Gastrocnemius medialis (tissue), 4 donors: Measurements from ENCODE around the gene DOCK8. TPM values are rescaled to one million over a fixed set of nuclear protein-coding genes. Genes with fewer than 3 reads are reported as not detected.

Experiments used
- ATAC-seq, 2 donors: fragments of 150-250 bp; one replicate each; pipeline ENCODE4 v1.9.1; 2016
- DNase-seq, 2 donors: peaks; one replicate each; pipeline ENCODE4 v3.0.0-alpha.2; 2019
- H3K27ac ChIP-seq, 4 donors: fragments of 200-600 bp; sonication (generic); 1 replicate in 1 of 4; 2 replicates in 3 of 4; pipeline ENCODE4 v1.5.1; 2016 to 2018; ENCODE audit warnings: mild to moderate bottlenecking in 2 of 4, moderate library complexity in 1 of 4
- H3K27me3 ChIP-seq, 3 donors: fragments of 200-600 bp; sonication (generic) in 2 of 3; 1 replicate in 1 of 3; 2 replicates in 2 of 3; pipeline versions ENCODE4 v1.5.1 to v1.6.0; 2016 to 2019; ENCODE audit warnings: mild to moderate bottlenecking in 1 of 3, moderate library complexity in 1 of 3
- H3K36me3 ChIP-seq, 2 donors: fragments of 200-600 bp; sonication (generic) in 1 of 2; one replicate each; pipeline ENCODE4 v1.5.1; 2017 to 2018
- H3K4me1 ChIP-seq, 2 donors: fragments of 200-600 bp; sonication (generic) in 1 of 2; one replicate each; pipeline ENCODE4 v1.5.1; 2016 to 2017; ENCODE audit warnings: mild to moderate bottlenecking in 2 of 2
- H3K4me3 ChIP-seq, 4 donors: fragments of 200-600 bp; sonication (generic) in 3 of 4; 1 replicate in 1 of 4; 2 replicates in 3 of 4; pipeline ENCODE4 v1.5.1; 2016 to 2019; ENCODE audit warnings: mild to moderate bottlenecking in 2 of 4
- H3K9me3 ChIP-seq, 3 donors: fragments of 200-600 bp; sonication (generic) in 2 of 3; 1 replicate in 1 of 3; 2 replicates in 2 of 3; pipeline ENCODE4 v1.5.1; 2016 to 2019
- POLR2A ChIP-seq, 2 donors: fragments of 450-650 bp; IDR thresholded peaks; one replicate each; pipeline ENCODE4 v1.6.1; 2017; ENCODE audit warnings: antibody characterized with exemption in 2 of 2, mild to moderate bottlenecking in 2 of 2, moderate library complexity in 2 of 2
- in situ Hi-C, 4 donors: fragments of 200-750 bp; cut with MboI; loops; one replicate each; pipeline versions ENCODE4 v1.15.0 to v1.8.0; 2017; ENCODE audit warnings: low sequenced_read_pairs in 4 of 4
- intact Hi-C: fragments of 100-400 bp; cut with DNase I; formaldehyde crosslinking; loops from one replicate; pipeline ENCODE4 v1.15.1; 2023; ENCODE audit warnings: low total_unique reads
- total RNA-seq, 4 donors: library from RNA; depleted of rRNA; stranded (reverse); fragments of >200 nt; gene quantifications; one replicate each; pipeline versions ENCODE4 v1.1.0 to v1.2.3, GENCODE V29; 2016
- TF ChIP-seq, protein P1 (sequence below), 5 experiments: fragments of 450-650 bp in 3 of 5; fragments of 200-600 bp in 2 of 5; sonication (generic) in 2 of 5; IDR thresholded peaks in 4 of 5; conservative IDR thresholded peaks in 1 of 5; 1 replicate in 4 of 5; 2 replicates in 1 of 5; pipeline ENCODE4 v1.5.1; 2016 to 2019; ENCODE audit warnings: antibody characterized with exemption in 5 of 5, mild to moderate bottlenecking in 3 of 5, moderate library complexity in 3 of 5

DOCK8 gene
- total RNA-seq, 4 donors from 2014 or later, result 0.80 to 2.8 (median 2.0) TPM

DNA sequence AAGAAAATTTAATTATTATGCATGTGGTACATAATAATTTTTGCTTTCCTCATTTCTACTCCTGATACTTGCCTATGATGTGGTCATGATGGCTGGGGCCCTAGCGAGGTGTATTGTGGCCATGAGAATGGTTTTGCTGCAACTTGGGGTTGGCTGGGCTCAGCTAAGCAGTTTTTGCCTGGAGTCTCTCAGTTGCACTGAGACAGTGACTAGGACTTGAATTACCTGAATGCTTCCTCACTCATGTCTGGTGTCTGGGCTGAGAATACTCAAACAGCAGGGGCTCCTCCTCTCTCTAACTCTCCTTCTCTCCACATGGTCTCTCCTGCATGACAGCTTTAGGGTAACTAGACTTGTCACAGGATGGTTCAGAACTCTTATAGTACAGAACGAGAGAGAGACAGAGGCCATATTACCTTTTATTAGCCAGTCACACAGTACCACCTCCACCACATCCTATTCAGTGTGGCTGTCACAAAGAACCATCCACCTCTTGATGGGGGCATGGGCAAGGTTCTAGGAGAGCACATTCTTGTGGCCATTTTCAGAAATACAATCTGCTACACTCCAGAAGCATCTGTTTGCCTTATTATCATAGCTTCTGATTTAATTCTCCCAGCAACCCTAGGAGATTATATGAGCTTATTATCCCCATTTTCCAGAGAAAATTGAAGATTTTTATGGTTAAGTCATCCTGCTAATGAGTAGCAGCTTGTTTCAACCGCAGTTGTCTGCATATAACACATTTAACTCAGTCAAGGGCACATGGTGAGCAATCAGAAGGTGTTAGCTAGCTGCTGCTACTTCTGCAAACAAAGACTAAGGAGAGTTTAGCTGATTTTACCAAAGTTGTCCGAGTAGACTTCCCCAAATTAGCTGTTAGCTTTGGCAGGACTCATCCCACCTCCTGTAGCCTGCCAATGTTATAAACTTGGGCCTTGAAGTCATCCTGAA lies 245.1 kb downstream of the DOCK8 start:
- no peak overlapping the region for H3K27ac ChIP-seq
- ATAC-seq (no peak), DNase-seq (no peak)
- TF ChIP-seq, protein P1, sequence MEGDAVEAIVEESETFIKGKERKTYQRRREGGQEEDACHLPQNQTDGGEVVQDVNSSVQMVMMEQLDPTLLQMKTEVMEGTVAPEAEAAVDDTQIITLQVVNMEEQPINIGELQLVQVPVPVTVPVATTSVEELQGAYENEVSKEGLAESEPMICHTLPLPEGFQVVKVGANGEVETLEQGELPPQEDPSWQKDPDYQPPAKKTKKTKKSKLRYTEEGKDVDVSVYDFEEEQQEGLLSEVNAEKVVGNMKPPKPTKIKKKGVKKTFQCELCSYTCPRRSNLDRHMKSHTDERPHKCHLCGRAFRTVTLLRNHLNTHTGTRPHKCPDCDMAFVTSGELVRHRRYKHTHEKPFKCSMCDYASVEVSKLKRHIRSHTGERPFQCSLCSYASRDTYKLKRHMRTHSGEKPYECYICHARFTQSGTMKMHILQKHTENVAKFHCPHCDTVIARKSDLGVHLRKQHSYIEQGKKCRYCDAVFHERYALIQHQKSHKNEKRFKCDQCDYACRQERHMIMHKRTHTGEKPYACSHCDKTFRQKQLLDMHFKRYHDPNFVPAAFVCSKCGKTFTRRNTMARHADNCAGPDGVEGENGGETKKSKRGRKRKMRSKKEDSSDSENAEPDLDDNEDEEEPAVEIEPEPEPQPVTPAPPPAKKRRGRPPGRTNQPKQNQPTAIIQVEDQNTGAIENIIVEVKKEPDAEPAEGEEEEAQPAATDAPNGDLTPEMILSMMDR (IDR thresholded peaks at IDR 0.05 in 4 of 5, conservative IDR thresholded peaks at IDR 0.05 in 1 of 5), result no peak
- no peak for TF ChIP-seq POLR2A (IDR thresholded peaks at IDR 0.05)
- in situ Hi-C loops (no loop called here), intact Hi-C loops (no loop called here)
- no peaks in the 10 kb centered on the region for H3K4me1 ChIP-seq
- H3K4me3 ChIP-seq, result no peak overlapping the region
- no peaks in the 10 kb centered on the region for H3K36me3 ChIP-seq
- H3K9me3 ChIP-seq, result no peaks in the 10 kb centered on the region
- H3K27me3 ChIP-seq, result no peaks in the 10 kb centered on the region

- H3K36me3 ChIP-seq, result no peaks in the 10 kb centered on the region
- TF ChIP-seq POLR2A (IDR thresholded peaks at IDR 0.05), result no peak
- TF ChIP-seq, protein P1 (IDR thresholded peaks at IDR 0.05 in 4 of 5, conservative IDR thresholded peaks at IDR 0.05 in 1 of 5), result no peak
- intact Hi-C loops (no loop called here), in situ Hi-C loops (no loop called here)
- no peaks in the 10 kb centered on the region for H3K4me1 ChIP-seq
- no peak overlapping the region for H3K4me3 ChIP-seq
- H3K9me3 ChIP-seq, result no peaks in the 10 kb centered on the region
- no peak overlapping the region for H3K27ac ChIP-seq
- DNase-seq, result no peak
- H3K27me3 ChIP-seq, result no peaks in the 10 kb centered on the region
- no peak for ATAC-seq
Measured at GRCh38 chr9:462121-462520, 247.5 kb downstream of the DOCK8 start.

DNA sequence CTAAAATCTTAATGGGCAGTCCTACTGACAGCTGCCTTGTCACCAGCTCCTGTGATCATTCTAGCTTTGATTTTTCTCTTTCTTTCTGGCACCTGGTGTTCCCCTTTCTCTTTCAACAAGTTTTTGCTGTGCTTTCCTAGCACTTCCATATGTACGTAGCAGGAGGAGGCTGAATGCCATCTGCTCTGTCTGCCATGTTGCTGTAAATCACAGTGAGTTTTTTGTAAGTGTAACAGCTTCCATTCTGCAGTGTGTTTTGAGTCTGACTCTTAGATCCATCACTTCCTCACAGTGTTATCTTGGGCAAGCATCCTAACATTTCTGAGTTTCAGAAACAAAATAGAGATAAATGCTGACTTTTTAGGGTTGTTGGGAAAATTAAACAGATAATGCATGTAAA lies 247.9 kb downstream of the DOCK8 start:
- TF ChIP-seq, protein P1 (IDR thresholded peaks at IDR 0.05 in 4 of 5, conservative IDR thresholded peaks at IDR 0.05 in 1 of 5), result no peak
- no peak for TF ChIP-seq POLR2A (IDR thresholded peaks at IDR 0.05)
- no peaks in the 10 kb centered on the region for H3K36me3 ChIP-seq
- in situ Hi-C loops, result no loop called here
- no peak overlapping the region for H3K4me3 ChIP-seq
- H3K4me1 ChIP-seq, result no peaks in the 10 kb centered on the region
- ATAC-seq, result no peak
- DNase-seq, result no peak
- no peaks in the 10 kb centered on the region for H3K9me3 ChIP-seq
- H3K27ac ChIP-seq, result no peak overlapping the region
- intact Hi-C loops, result no loop called here
- H3K27me3 ChIP-seq, result no peaks in the 10 kb centered on the region

DNA sequence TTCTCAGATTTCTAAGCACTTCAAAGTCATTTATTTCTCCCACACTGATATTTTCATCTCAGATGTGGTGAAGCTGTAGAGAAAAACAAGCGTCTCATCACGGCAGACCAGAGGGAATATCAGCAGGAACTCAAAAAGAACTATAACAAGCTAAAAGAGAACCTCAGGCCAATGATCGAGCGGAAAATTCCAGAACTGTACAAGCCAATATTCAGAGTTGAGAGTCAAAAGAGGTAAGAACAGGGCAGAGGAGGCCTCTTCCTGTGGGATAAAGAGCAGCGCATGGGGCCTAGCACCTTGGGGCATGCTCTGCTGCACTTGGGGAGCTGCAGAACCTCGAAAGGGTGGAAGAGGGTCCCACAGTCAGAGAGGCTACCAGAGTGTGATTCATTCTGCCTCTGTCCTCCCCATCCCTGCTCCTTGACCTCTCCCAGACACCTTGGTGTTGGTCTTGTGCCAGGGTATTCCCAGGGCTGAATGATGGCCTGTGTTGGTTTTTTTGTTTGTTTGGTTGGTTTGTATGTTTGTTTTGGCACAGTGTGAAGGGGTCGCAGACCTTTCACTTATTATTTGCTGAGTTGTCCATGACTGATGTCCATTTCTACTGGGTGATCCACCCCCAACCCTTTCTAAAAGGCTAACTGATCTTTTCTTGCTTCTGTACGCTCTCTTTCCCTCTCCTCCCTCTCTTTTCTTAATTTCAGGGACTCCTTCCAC lies 248.9 kb downstream of the DOCK8 start:
- ATAC-seq (no peak), DNase-seq (no peak)
- Histone ChIP-seq H3K4me1 (peaks cover 3 to 4% of the 10 kb centered on the region in 2 donors), H3K27me3 (no peaks in the 10 kb centered on the region), H3K9me3 (no peaks in the 10 kb centered on the region), H3K4me3 (no peak overlapping the region), H3K36me3 (no peaks in the 10 kb centered on the region), H3K27ac (no peak overlapping the region)
- TF ChIP-seq, protein P1 (IDR thresholded peaks at IDR 0.05 in 4 of 5, conservative IDR thresholded peaks at IDR 0.05 in 1 of 5), result no peak
- no peak for TF ChIP-seq POLR2A (IDR thresholded peaks at IDR 0.05)
- in situ Hi-C loops (no loop called here), intact Hi-C loops (no loop called here)
